ENCODE data around the gene PCDHA1.

The PCDHA1 gene

GRCh38 chr5:140996060-140996459 is 210.1 kb downstream of the PCDHA1 start:
- no peak for DNase-seq

GRCh38 chr5:140998921-140999410 is 213.0 kb downstream of the PCDHA1 start:
- no peak for DNase-seq

DNA sequence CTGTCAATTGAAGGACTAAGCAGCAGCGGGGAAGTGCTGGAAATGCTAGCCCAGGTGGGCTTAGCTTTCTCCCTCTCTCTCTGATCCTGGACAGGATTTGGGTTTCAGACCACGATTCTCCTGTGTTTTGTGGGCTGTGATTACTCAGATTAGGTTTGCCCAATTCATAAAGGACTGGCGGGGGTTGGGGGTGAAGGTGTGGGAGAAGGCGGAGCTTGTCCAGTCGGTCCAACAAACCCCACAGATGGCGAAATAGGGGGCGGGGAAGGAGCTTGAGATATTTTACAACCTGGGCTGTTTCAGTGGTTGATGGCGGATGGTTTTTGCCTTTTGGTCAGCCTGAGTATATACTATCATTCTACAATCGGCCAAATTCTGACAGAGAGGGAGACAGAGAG is 215.5 kb downstream of the PCDHA1 start:
- DNase-seq: peak; percentile 74

DNA sequence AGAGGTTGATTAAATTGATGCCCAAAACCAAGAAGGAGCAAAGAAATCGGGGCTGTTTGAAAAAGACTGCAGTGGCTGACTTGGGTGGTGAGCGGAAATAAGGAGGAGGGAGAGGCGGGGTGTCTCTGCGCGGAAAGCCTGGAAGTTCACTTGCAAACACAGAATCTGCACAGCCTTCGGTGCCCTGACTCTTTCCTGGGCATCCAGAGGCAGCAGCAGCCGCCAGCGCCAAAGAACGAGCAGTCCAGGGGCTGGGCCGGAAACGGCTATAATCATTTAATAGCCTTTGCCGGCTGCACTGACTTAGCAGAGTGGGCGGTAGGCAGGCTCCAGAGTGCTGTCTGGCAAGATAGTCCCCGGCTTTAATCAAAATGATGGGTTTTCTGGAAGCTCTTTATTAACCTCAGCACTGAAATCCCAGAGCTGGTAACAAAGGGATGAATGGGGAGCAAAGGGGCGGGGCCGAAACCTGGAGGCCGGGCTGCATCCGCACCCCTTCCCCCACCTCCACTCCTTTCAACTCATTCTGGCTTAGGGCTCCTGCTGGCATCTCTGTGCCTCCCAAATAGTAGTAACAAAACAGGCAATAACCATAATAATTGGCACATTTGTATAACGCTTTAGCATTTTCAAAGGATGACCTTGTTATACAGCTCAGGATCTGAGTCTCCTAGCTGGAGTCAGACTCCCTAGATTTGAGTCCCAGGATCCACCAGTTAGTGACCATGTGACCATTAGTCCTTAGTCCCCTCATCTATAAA is 216.1 kb downstream of the PCDHA1 start:
- DNase-seq: peak; percentile 74

GRCh38 chr5:141002605-141002965 is 216.6 kb downstream of the PCDHA1 start:
- DNase-seq: no peak

DNA sequence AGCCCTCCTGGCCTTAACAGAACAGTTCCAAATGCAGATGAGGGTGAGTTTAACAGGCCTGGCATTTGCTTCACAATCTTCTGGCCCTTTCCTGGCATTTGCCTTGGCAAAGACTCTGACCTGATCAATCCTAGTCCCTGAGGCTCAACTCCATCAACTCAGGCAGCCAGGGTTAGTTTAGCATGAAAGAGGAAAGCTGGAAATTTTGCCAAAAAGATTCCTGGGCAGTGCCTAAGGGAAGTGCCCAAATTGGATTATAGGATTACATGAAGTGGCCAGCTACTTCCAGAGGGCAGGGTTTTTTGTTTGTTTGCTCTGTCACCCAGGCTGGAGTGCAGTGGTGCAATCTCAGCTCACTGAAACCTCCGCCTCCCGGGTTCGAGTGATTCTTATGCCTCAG is 217.1 kb downstream of the PCDHA1 start:
- DNase-seq: no peak

- peak; percentile 81 for DNase-seq
Measured at GRCh38 chr5:141003791-141004611, 218.1 kb downstream of the PCDHA1 start.

GRCh38 chr5:141007791-141008190 is 221.9 kb downstream of the PCDHA1 start:
- DNase-seq: no peak

GRCh38 chr5:141010047-141010793 is 224.3 kb downstream of the PCDHA1 start:
- DNase-seq: no peak

- DNase-seq: no peak
Measured at GRCh38 chr5:141017943-141018342, 232.0 kb downstream of the PCDHA1 start.

GRCh38 chr5:141022384-141022783 is 236.4 kb downstream of the PCDHA1 start:
- no peak for DNase-seq

DNA sequence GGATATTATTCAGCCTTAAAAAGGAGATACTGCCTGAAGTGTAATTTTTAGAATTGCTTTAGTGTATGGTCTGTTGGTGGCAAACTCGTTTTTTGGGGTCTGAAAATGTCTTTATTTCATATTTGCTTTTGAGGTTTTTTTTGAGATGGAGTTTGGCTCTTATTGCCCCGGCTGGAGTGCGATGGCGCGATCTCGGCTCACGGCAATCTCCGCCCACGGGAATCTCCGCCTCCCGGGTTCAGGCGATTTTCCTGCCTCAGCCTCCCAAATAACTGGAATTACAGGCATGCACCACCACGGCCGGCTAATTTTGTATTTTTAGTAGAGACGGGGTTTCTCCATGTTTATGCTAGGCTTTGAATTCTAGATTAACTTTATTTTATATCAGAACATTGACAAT is 245.1 kb downstream of the PCDHA1 start:
- DNase-seq: no peak

DNA sequence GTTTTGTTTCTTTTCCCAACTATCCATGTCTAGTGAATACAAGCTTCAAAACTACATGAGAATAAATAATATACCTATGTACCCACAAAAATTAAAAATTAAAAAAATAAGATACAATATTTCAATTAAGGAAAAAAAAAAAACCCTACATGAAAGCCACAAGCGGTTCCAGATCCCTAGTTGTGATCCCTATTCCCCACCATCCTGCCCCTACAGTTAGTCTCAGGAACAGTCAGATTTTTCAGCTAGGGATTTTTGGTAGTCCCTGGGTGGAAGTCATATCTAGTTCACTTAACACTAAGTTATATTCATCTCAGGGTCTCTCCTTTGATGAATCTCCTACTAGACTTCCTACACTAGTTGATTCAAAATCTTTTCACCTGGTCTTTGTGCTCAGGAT is 246.7 kb downstream of the PCDHA1 start:
- DNase-seq: no peak

- DNase-seq: no peak
Measured at GRCh38 chr5:141039061-141039460, 253.1 kb downstream of the PCDHA1 start.

GRCh38 chr5:141039517-141039916 is 253.6 kb downstream of the PCDHA1 start:
- peak; percentile 90 for DNase-seq

DNA sequence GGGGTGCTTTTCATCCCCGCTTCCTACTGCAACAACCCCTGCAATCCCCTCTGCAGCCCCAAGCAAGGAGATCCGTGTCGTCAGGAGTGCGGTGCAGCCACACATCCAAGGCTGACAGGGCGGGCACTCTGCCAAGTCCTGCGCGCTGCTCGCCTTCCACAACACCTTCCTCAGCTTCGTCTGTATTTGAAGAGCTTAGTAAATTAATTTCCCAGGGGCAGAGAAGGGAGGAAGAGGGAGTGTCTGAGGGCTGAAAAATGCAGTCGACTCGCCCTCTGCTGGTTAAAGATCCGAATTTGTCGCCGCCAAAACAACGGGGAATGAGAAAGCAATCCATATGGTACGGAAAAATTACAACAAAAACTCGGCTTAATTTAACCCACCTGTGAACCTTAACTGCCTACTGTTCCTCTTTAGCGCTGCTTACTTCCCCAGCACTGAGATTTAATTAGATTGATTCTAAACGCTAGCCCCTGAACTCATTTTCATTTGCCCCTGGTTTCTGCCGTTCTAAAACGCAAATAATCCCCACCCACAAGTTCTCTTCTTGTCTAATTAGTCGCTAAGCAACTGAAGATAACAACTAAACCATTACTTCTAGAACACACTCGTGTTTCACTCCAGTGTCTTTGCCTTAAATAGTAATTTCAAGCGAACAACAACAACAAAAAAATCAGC is 254.3 kb downstream of the PCDHA1 start:
- peak; percentile 92 for DNase-seq

- DNase-seq: peak; percentile 97
Measured at GRCh38 chr5:141040771-141041426, 255.0 kb downstream of the PCDHA1 start.

GRCh38 chr5:141041427-141041785 is 255.5 kb downstream of the PCDHA1 start:
- no peak for DNase-seq

- no peak for DNase-seq
Measured at GRCh38 chr5:141042555-141042954, 256.6 kb downstream of the PCDHA1 start.

DNA sequence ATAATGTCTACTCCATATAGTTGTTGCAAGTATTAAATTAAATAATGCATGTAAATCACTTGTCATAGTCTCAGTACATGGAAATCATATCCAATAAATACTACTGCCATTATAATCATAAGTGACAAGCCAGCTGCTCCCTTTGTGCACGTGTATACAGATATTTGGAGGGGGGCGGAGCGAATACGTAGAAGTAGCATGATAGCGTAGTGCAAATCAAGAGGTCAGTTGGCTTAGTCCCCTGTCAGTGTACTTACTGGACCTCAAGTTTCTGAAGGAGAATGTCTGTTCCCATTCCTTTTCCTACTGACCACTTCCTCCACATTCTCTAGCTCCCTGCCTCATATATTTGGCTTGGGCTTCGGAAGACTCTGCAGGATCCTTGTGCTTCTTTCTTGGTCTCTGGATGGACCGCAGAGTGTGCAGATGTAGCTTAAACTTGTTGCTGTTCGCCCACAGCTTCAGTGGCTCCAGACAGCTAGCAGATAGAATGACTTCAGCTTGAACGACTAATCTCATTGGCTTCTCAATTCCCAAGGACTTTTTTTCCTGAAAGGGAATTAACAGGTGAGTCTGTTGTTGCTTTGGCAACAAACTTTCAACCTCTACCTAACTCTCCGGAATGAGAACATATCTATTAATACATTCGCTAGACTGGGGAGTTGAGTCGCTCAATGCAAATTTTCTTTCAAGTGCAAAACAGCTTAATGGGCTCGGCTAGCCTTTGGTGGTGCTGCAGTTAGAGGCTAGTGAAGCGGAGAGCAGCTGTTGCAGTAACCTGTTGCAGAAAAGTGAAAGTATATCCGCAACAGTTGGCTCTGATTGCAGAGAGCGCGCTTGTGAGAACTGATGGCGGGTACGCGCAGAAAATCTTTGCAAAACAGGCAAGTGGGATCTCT is 264.9 kb downstream of the PCDHA1 start, which contains the start of gene PCDHB1:
PCDHB1 (plus strand) TSS at position 753 of the 899 bp plus-strand sequence; CDS start at position 850, 97 bp downstream.
- peak; percentile 73 for DNase-seq

- peak; percentile 46 for DNase-seq
Measured at GRCh38 chr5:141051521-141051866, 265.6 kb downstream of the PCDHA1 start.
